Astrocyte (in vitro differentiated cells and primary cell): ENCODE measurements around the gene SUOX. TPM values are rescaled to one million over a fixed set of nuclear protein-coding genes. Genes with fewer than 3 reads are reported as not detected.
A peak's percentile ranks its signal among the peaks of the same experiment; 100 is the strongest.

ENCODE experiments used
- DNase-seq: peaks from one replicate; pipeline ENCODE4 v3.0.0-alpha.2; 2010; ENCODE audit warnings: low read depth
- FAIRE-seq: peaks from 2 replicates; lab custom pipeline; 2011; peaks lifted over from hg19 to GRCh38; lab: Jason Lieb, UNC
- H2AFZ ChIP-seq: 2 replicates; pipeline ENCODE4 v1.6.0; 2012; ENCODE audit warnings: low read depth, low read length, inconsistent platforms
- H3K27ac ChIP-seq: 2 replicates; pipeline ENCODE4 v1.5.1; 2011; ENCODE audit warnings: low read depth, low read length, inconsistent platforms
- H3K27me3 ChIP-seq: 2 replicates; pipeline ENCODE4 v1.6.0; 2011; ENCODE audit warnings: low read length, inconsistent platforms; ENCODE audit not compliant: insufficient read depth
- H3K36me3 ChIP-seq: 2 replicates; pipeline ENCODE4 v1.5.1; 2011; ENCODE audit warnings: low read length, inconsistent platforms; ENCODE audit not compliant: insufficient read depth
- H3K4me1 ChIP-seq: 2 replicates; pipeline ENCODE4 v1.5.1; 2011; ENCODE audit warnings: low read length, inconsistent platforms; ENCODE audit not compliant: insufficient read depth
- H3K4me2 ChIP-seq: 2 replicates; pipeline ENCODE4 v1.6.0; 2012; ENCODE audit warnings: low read length, inconsistent platforms
- H3K4me3 ChIP-seq: 2 replicates; pipeline ENCODE4 v1.5.1; 2011; ENCODE audit warnings: low read depth, mild to moderate bottlenecking, low read length, inconsistent platforms; ENCODE audit not compliant: insufficient read depth
- H3K79me2 ChIP-seq: 2 replicates; pipeline ENCODE4 v1.6.0; 2012; ENCODE audit warnings: mild to moderate bottlenecking, low read length, inconsistent platforms; ENCODE audit not compliant: insufficient read depth
- H3K9ac ChIP-seq: 2 replicates; pipeline ENCODE4 v1.6.0; 2012; ENCODE audit warnings: mild to moderate bottlenecking, low read length, inconsistent platforms
- H3K9me3 ChIP-seq: 2 replicates; pipeline ENCODE4 v1.5.1; 2012; ENCODE audit warnings: low read depth, mild to moderate bottlenecking, low read length, inconsistent platforms; ENCODE audit not compliant: insufficient read depth
- H4K20me1 ChIP-seq: 2 replicates; pipeline ENCODE4 v1.6.0; 2012; ENCODE audit warnings: low read length, inconsistent platforms; ENCODE audit not compliant: insufficient read depth
- H3K27ac Mint-ChIP-seq: one replicate; pipeline ENCODE4 v1.8.0; 2021; ENCODE audit warnings: mild to moderate bottlenecking, mixed read lengths; ENCODE audit not compliant: unreplicated experiment
- H3K27me3 Mint-ChIP-seq: one replicate; pipeline ENCODE4 v1.8.0; 2021; ENCODE audit warnings: low read depth, mixed read lengths; ENCODE audit not compliant: unreplicated experiment
- H3K36me3 Mint-ChIP-seq: one replicate; pipeline ENCODE4 v1.8.0; 2021; ENCODE audit warnings: low read depth, mixed read lengths; ENCODE audit not compliant: unreplicated experiment
- H3K4me1 Mint-ChIP-seq: one replicate; pipeline ENCODE4 v1.8.0; 2021; ENCODE audit warnings: low read depth, mixed read lengths; ENCODE audit not compliant: unreplicated experiment
- H3K4me3 Mint-ChIP-seq: one replicate; pipeline ENCODE4 v1.8.0; 2021; ENCODE audit warnings: mild to moderate bottlenecking, moderate library complexity, mixed read lengths; ENCODE audit not compliant: unreplicated experiment
- H3K9me3 Mint-ChIP-seq: one replicate; pipeline ENCODE4 v1.8.0; 2021; ENCODE audit warnings: mild to moderate bottlenecking, mixed read lengths; ENCODE audit not compliant: unreplicated experiment
- CTCF ChIP-seq: IDR thresholded peaks from 2 replicates; pipeline ENCODE4 v1.5.1; 2011; ENCODE audit warnings: low read depth, mild to moderate bottlenecking, inconsistent platforms, low read length, moderate library complexity; ENCODE audit not compliant: insufficient read depth
- EZH2 ChIP-seq: IDR thresholded peaks from 2 replicates; pipeline ENCODE4 v1.6.1; 2012; ENCODE audit warnings: mild to moderate bottlenecking, low read length, inconsistent platforms; ENCODE audit not compliant: insufficient read depth
- total RNA-seq: library from RNA; stranded (reverse); gene quantifications from 2 replicates; pipeline ENCODE4 v1.2.1, GENCODE V29; 2021

The SUOX gene
- total RNA-seq, 1 donor from 2014 or later, result 14.3 TPM

GRCh38 chr12:56046027-56046780, 49.1 kb downstream of the SUOX start:
- H3K9ac ChIP-seq, result peak overlapping the region; percentile 66
- Mint-ChIP-seq H3K4me3 (no peak overlapping the region), H3K36me3 (peaks cover 2% of the 10 kb centered on the region), H3K9me3 (no peaks in the 10 kb centered on the region), H3K4me1 (peaks cover 13% of the 10 kb centered on the region), H3K27me3 (no peaks in the 10 kb centered on the region), H3K27ac (peak overlapping the region; percentile 9)
- TF ChIP-seq CTCF (no peak), EZH2 (no peak)
- H4K20me1 ChIP-seq, result peaks cover 40% of the 10 kb centered on the region
- no peaks in the 10 kb centered on the region for H3K27me3 ChIP-seq
- H3K4me2 ChIP-seq, result no peak overlapping the region
- no peaks in the 10 kb centered on the region for H3K9me3 ChIP-seq
- H3K27ac ChIP-seq, result peak overlapping the region; percentile 51
- H2AFZ ChIP-seq, result no peak overlapping the region
- peaks cover 18% of the 10 kb centered on the region for H3K4me1 ChIP-seq
- no peak for FAIRE-seq
- H3K36me3 ChIP-seq, result peaks cover 29% of the 10 kb centered on the region
- H3K79me2 ChIP-seq, result peaks cover 30% of the 10 kb centered on the region
- H3K4me3 ChIP-seq, result no peak overlapping the region
- no peak for DNase-seq

GRCh38 chr12:56053407-56053893, 56.4 kb downstream of the SUOX start:
- H3K36me3 Mint-ChIP-seq, result no peaks in the 10 kb centered on the region

More at GRCh38 chr12:56053407-56053893, 56.4 kb downstream of the SUOX start:
- Histone ChIP-seq H4K20me1 (no peaks in the 10 kb centered on the region), H3K36me3 (no peaks in the 10 kb centered on the region), H2AFZ (no peak overlapping the region), H3K27ac (no peak overlapping the region), H3K4me1 (peaks cover 3% of the 10 kb centered on the region), H3K4me2 (no peak overlapping the region), H3K79me2 (no peaks in the 10 kb centered on the region), H3K9me3 (no peaks in the 10 kb centered on the region), H3K27me3 (no peaks in the 10 kb centered on the region), H3K9ac (no peak overlapping the region), H3K4me3 (no peak overlapping the region)
- Mint-ChIP-seq H3K4me3 (no peak overlapping the region), H3K9me3 (no peaks in the 10 kb centered on the region), H3K27me3 (no peaks in the 10 kb centered on the region), H3K27ac (no peak overlapping the region), H3K4me1 (no peaks in the 10 kb centered on the region)
- FAIRE-seq (no peak), DNase-seq (no peak)
- no peak for TF ChIP-seq EZH2

Other genes starting within 250 kb of the SUOX start
- 95.7 and 105 TPM in 2 replicates for gene SARNP, start 179.6 kb upstream of the SUOX start, total RNA-seq
- 54.8 and 58.9 TPM in 2 replicates for gene ORMDL2, start 179.2 kb upstream of the SUOX start, total RNA-seq
- 26.3 and 29.7 TPM in 2 replicates for gene DNAJC14, start 167.7 kb upstream of the SUOX start, total RNA-seq
- 3.6 and 4.7 TPM in 2 replicates for gene MMP19, start 154.3 kb upstream of the SUOX start, total RNA-seq
- 31.5 and 33.6 TPM in 2 replicates for gene PYM1, start 69.4 kb upstream of the SUOX start, total RNA-seq
- gene DGKA, start 66.1 kb upstream of the SUOX start, total RNA-seq, result 108 and 118 TPM in 2 replicates
- 3.9 and 13.8 TPM in 2 replicates for gene PMEL, start 31.2 kb upstream of the SUOX start, total RNA-seq
- 37.8 and 44.3 TPM in 2 replicates for gene CDK2, start 30.4 kb upstream of the SUOX start, total RNA-seq
- gene RAB5B, start 23.2 kb upstream of the SUOX start, total RNA-seq, result 110 and 127 TPM in 2 replicates
- gene IKZF4, start 23.8 kb downstream of the SUOX start, total RNA-seq, result 5.6 and 6.9 TPM in 2 replicates
- gene RPS26, start 44.6 kb downstream of the SUOX start, total RNA-seq, result 39.4 and 45.9 TPM in 2 replicates
- 2.6 and 3.8 TPM in 2 replicates for gene ERBB3, start 82.9 kb downstream of the SUOX start, total RNA-seq
- gene PA2G4, start 107.3 kb downstream of the SUOX start, total RNA-seq, result 124 and 130 TPM in 2 replicates
- 3,078 and 3,088 TPM in 2 replicates for gene RPL41, start 119.4 kb downstream of the SUOX start, total RNA-seq
- 4.1 and 4.2 TPM in 2 replicates for gene ZC3H10, start 121.0 kb downstream of the SUOX start, total RNA-seq
- 138 and 142 TPM in 2 replicates for gene ESYT1, start 131.0 kb downstream of the SUOX start, total RNA-seq
- gene MYL6B, start 155.3 kb downstream of the SUOX start, total RNA-seq, result 110 and 118 TPM in 2 replicates
- 2,485 and 2,685 TPM in 2 replicates for gene MYL6, start 161.1 kb downstream of the SUOX start, total RNA-seq
- gene SMARCC2, start 192.2 kb downstream of the SUOX start, total RNA-seq, result 57.5 and 57.6 TPM in 2 replicates
- 85.8 and 85.9 TPM in 2 replicates for gene RNF41, start 224.6 kb downstream of the SUOX start, total RNA-seq
- 29.1 and 29.9 TPM in 2 replicates for gene NABP2, start 227.1 kb downstream of the SUOX start, total RNA-seq
- gene SLC39A5, start 232.8 kb downstream of the SUOX start, total RNA-seq, result 0.39 TPM in 1 of 2 replicates, not detected in the other